Esophagus squamous epithelium (tissue), 4 donors: ENCODE measurements around the gene F12.

Source experiments
- CTCF ChIP-seq, 6 experiments: fragments of 450-650 bp in 4 of 6; fragments of 200-600 bp in 2 of 6; sonication (generic) in 2 of 6; IDR thresholded peaks; one replicate each; pipeline ENCODE4 v1.5.1; 2016 to 2019; ENCODE audit warnings: antibody characterized with exemption in 6 of 6, mild to moderate bottlenecking in 4 of 6, moderate library complexity in 4 of 6
- POLR2A ChIP-seq, 4 donors: fragments of 450-650 bp; IDR thresholded peaks; one replicate each; pipeline ENCODE4 v1.6.1; 2017; ENCODE audit warnings: antibody characterized with exemption in 4 of 4, mild to moderate bottlenecking in 4 of 4, moderate library complexity in 3 of 4

- no peak for TF ChIP-seq CTCF (IDR thresholded peaks at IDR 0.05)
- peak in 3 of 4 donors; percentile 78 to 93 (median 86) for TF ChIP-seq POLR2A (IDR thresholded peaks at IDR 0.05)
Observed at GRCh38 chr5:177425801-177426565, 16.6 kb upstream of the F12 start.
